Calu3 (cell line): ENCODE measurements around the gene TBC1D1. TPM values are rescaled to one million over a fixed set of nuclear protein-coding genes. Genes with fewer than 3 reads are reported as not detected.

ENCODE experiments used
- BruUV-seq: library from RNA; stranded (reverse); fragments of 400-500 nt; replicated peaks from 2 replicates; lab custom pipeline; 2021; lab: Mats Ljungman, UMichigan
- CTCF ChIA-PET: fragments of 300-600 bp; sonication (Branson Sonifier 250); formaldehyde crosslinking; loops from one replicate; lab custom pipeline; 2022; ENCODE audit warnings: antibody characterized with exemption; lab: Charles Lee
- DNase-seq: peaks from one replicate; pipeline ENCODE4 v3.0.0; 2022
- H3K27ac Mint-ChIP-seq: one replicate; pipeline ENCODE4 v1.8.0; 2022; ENCODE audit warnings: mixed read lengths; ENCODE audit not compliant: unreplicated experiment
- H3K27me3 Mint-ChIP-seq: one replicate; pipeline ENCODE4 v1.8.0; 2022; ENCODE audit warnings: mixed read lengths; ENCODE audit not compliant: unreplicated experiment
- H3K36me3 Mint-ChIP-seq: one replicate; pipeline ENCODE4 v1.8.0; 2022; ENCODE audit warnings: mild to moderate bottlenecking, moderate library complexity, mixed read lengths; ENCODE audit not compliant: insufficient read depth, unreplicated experiment
- H3K4me1 Mint-ChIP-seq: one replicate; pipeline ENCODE4 v1.8.0; 2022; ENCODE audit warnings: mild to moderate bottlenecking, low read depth, mixed read lengths; ENCODE audit not compliant: unreplicated experiment
- H3K4me3 Mint-ChIP-seq: one replicate; pipeline ENCODE4 v1.8.0; 2022; ENCODE audit warnings: mild to moderate bottlenecking, low read depth, moderate library complexity, mixed read lengths; ENCODE audit not compliant: unreplicated experiment
- H3K9me3 Mint-ChIP-seq: one replicate; pipeline ENCODE4 v1.8.0; 2022; ENCODE audit warnings: low read depth, mixed read lengths; ENCODE audit not compliant: unreplicated experiment
- CTCF ChIP-seq: fragments of 200-600 bp; IDR thresholded peaks from one replicate; pipeline ENCODE4 v1.8.0; 2022; ENCODE audit warnings: antibody characterized with exemption; ENCODE audit not compliant: unreplicated experiment
- intact Hi-C: fragments of 100-400 bp; cut with micrococcal nuclease; formaldehyde crosslinking; loops from one replicate; pipeline ENCODE4 v1.10.0; 2022; ENCODE audit not compliant: unreplicated experiment
- total RNA-seq: library from RNA; stranded (reverse); gene quantifications from 2 replicates; pipeline ENCODE4 v1.2.3, GENCODE V29; 2022

TBC1D1 gene
- total RNA-seq, 1 experiment from 2014 or later, result 39.8 TPM

DNA sequence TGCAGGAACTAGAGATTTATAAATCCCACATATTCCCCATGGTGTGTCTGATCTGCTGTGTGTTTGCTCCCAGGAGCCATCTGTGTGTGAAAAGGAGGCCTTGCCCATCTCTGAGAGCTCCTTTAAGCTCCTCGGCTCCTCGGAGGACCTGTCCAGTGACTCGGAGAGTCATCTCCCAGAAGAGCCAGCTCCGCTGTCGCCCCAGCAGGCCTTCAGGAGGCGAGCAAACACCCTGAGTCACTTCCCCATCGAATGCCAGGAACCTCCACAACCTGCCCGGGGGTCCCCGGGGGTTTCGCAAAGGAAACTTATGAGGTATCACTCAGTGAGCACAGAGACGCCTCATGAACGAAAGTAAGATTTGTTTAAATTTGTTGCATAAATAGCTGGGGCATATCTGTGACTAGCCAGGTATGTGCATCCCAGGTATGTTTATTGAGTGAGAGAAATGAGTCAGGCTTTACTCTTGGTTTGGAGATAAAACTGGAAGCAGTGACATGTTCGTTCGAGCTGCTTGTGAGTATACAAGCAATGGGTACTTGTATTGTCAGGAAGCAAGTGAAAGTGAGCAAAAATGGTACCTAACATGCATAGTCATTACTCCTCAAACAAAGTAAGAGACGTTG is 158.8 kb downstream of the TBC1D1 start:
- Mint-ChIP-seq H3K27ac (no peak overlapping the region), H3K36me3 (no peaks in the 10 kb centered on the region), H3K9me3 (no peaks in the 10 kb centered on the region), H3K4me3 (no peak overlapping the region), H3K27me3 (no peaks in the 10 kb centered on the region), H3K4me1 (no peaks in the 10 kb centered on the region)
- BruUV-seq, result no TSS peak
- TF ChIP-seq CTCF, result no peak
- DNase-seq, result no peak
- intact Hi-C loops, result no loop called here
- CTCF ChIA-PET, result interaction anchor here (0.7 kb wide), 1 partner anchor 247 kb away, joined by 4 read pairs; no protein-coding TSS in a partner anchor

DNA sequence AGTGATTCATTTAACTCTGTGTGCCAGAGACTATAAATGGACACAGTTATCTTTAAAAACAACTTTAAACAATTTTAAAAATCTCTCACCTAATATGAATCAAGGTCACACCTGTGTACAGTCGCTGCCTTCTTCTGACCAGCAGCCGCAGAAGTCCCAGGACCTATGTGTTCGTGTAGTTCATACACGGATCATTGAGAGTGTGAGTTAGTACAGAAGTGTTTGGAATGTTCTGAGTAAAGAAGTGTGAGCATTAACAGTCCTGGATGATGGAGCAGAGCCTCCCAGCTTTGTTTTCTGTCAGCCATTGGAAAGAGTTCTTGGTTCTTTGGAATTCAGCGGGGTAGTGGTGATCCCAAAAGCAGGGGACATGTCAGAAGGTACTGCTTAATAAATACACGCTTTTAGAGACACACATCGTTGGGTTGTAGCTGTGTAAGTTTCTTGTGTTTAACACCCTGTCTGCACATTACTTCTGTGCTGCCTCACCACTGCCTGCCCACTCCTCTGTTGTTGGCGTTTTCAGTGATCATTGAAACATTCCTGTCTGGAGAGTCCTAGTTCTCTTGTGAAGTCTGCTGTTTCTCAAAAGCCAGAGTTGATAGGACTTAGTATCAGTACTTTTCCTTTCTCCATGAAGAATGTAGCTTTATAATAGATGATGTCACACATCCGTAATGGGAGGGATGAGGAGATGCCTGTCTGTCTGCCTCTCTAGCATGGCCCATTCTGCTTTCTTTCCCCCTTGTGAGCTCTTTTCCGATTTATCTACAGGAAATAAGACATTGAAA is 159.9 kb downstream of the TBC1D1 start:
- no peak for TF ChIP-seq CTCF
- CTCF ChIA-PET, result interaction anchor here (0.6 kb wide), 1 partner anchor 159 kb away, joined by 4 read pairs; no protein-coding TSS in a partner anchor
- intact Hi-C loops, result no loop called here
- Mint-ChIP-seq H3K4me3 (no peak overlapping the region), H3K36me3 (no peaks in the 10 kb centered on the region), H3K27ac (no peak overlapping the region), H3K4me1 (no peaks in the 10 kb centered on the region), H3K27me3 (no peaks in the 10 kb centered on the region), H3K9me3 (no peaks in the 10 kb centered on the region)
- no TSS peak for BruUV-seq
- no peak for DNase-seq

- intact Hi-C loops, result no loop called here
- no peaks in the 10 kb centered on the region for H3K9me3 Mint-ChIP-seq
- peaks cover 2% of the 10 kb centered on the region for H3K4me1 Mint-ChIP-seq
- DNase-seq, result no peak
- H3K4me3 Mint-ChIP-seq, result no peak overlapping the region
- CTCF ChIA-PET, result no interaction called here
- H3K36me3 Mint-ChIP-seq, result no peaks in the 10 kb centered on the region
- no peak overlapping the region for H3K27ac Mint-ChIP-seq
- no peaks in the 10 kb centered on the region for H3K27me3 Mint-ChIP-seq
- no TSS peak for BruUV-seq
- no peak for TF ChIP-seq CTCF
Observed at GRCh38 chr4:38055566-38055965, 164.7 kb downstream of the TBC1D1 start.

DNA sequence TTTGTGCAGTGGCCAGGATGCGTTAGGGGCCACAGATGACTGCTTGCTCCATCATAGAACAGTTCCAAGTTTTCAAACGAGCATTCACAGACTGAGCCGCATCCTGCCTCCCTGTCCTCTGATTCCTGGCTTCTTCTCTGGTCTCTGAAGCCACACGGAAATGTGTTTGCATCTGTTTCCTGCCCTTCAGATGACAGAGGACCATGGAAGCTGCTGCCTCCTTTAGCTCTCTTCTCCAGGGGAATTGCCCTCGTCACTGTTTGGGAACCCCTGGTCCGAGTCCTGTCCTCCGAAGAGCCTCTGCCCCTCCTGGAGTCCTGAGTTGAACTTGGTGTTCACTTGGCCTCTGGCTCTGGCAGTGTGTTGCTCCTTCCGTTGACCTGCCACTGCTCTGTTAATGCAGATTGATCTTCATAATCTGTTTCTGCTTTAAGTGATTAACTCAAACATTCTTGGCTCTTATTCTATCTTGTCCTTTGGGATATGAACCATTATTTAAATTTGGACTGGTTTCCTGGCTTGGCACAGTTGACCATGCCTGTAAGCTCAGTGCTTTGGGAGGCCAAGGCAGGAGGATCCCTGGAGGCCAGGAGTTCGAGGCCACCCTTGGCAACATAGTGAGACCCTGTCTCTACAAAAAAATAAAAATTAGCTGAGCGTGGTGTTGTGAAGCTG is 165.3 kb downstream of the TBC1D1 start:
- no peak overlapping the region for H3K27ac Mint-ChIP-seq
- no peaks in the 10 kb centered on the region for H3K9me3 Mint-ChIP-seq
- intact Hi-C loops, result no loop called here
- TF ChIP-seq CTCF, result no peak
- H3K4me3 Mint-ChIP-seq, result no peak overlapping the region
- CTCF ChIA-PET, result no interaction called here
- DNase-seq, result no peak
- BruUV-seq, result no TSS peak
- peaks cover 7% of the 10 kb centered on the region for H3K4me1 Mint-ChIP-seq
- no peaks in the 10 kb centered on the region for H3K27me3 Mint-ChIP-seq
- H3K36me3 Mint-ChIP-seq, result no peaks in the 10 kb centered on the region
